Trophoblast cell (in vitro differentiated cells and primary cell): ENCODE data around the gene HES6.

Experiments used
- DNase-seq, 2 donors: peaks; one replicate each; pipeline ENCODE4 v3.0.0-alpha.2; 2016
- H2AFZ ChIP-seq: 2 replicates; pipeline ENCODE4 v1.6.1; 2013; ENCODE audit warnings: low read length, moderate library complexity, mild to moderate bottlenecking; ENCODE audit not compliant: insufficient read depth, poor library complexity
- H2AK5ac ChIP-seq: 2 replicates; pipeline ENCODE4 v1.6.1; 2013; ENCODE audit warnings: mild to moderate bottlenecking, low read length
- H2BK120ac ChIP-seq: 2 replicates; pipeline ENCODE4 v1.6.1; 2013; ENCODE audit warnings: low read length, mild to moderate bottlenecking, moderate library complexity; ENCODE audit not compliant: insufficient read depth, poor library complexity
- H2BK12ac ChIP-seq: 2 replicates; pipeline ENCODE4 v1.6.1; 2013; ENCODE audit warnings: mild to moderate bottlenecking, low read length, moderate library complexity
- H2BK5ac ChIP-seq: 2 replicates; pipeline ENCODE4 v1.6.1; 2013; ENCODE audit warnings: low read length, low read depth, moderate library complexity, mild to moderate bottlenecking; ENCODE audit not compliant: poor library complexity
- H3K14ac ChIP-seq: 2 replicates; pipeline ENCODE4 v1.6.1; 2013; ENCODE audit warnings: mild to moderate bottlenecking, low read length
- H3K18ac ChIP-seq: 2 replicates; pipeline ENCODE4 v1.6.1; 2013; ENCODE audit warnings: mild to moderate bottlenecking, low read length
- H3K23ac ChIP-seq: 2 replicates; pipeline ENCODE4 v1.6.1; 2013; ENCODE audit warnings: low read length
- H3K27ac ChIP-seq: 2 replicates; pipeline ENCODE4 v1.5.1; 2013; ENCODE audit warnings: low read depth, mild to moderate bottlenecking, inconsistent platforms, low read length, moderate library complexity
- H3K27me3 ChIP-seq: 2 replicates; pipeline ENCODE4 v1.6.1; 2013; ENCODE audit warnings: inconsistent platforms, mild to moderate bottlenecking, low read length, moderate library complexity; ENCODE audit not compliant: insufficient read depth
- H3K36me3 ChIP-seq, 2 experiments: 1 replicate in 1 of 2; 2 replicates in 1 of 2; pipeline ENCODE4 v1.6.1; 2013; ENCODE audit warnings: low read length in 2 of 2, mild to moderate bottlenecking in 2 of 2, moderate library complexity in 1 of 2; ENCODE audit not compliant: insufficient read depth in 2 of 2, control insufficient read depth in 1 of 2
- H3K4ac ChIP-seq: 2 replicates; pipeline ENCODE4 v1.6.1; 2013; ENCODE audit warnings: low read depth, mild to moderate bottlenecking, low read length, moderate library complexity
- H3K4me1 ChIP-seq, 2 experiments: 1 replicate in 1 of 2; 2 replicates in 1 of 2; pipeline ENCODE4 v1.6.1; 2013; ENCODE audit warnings: low read length in 2 of 2, mild to moderate bottlenecking in 2 of 2, moderate library complexity in 1 of 2; ENCODE audit not compliant: insufficient read depth in 2 of 2, control insufficient read depth in 1 of 2
- H3K4me2 ChIP-seq: 2 replicates; pipeline ENCODE4 v1.6.1; 2013; ENCODE audit warnings: inconsistent platforms, mild to moderate bottlenecking, low read length, moderate library complexity
- H3K4me3 ChIP-seq: 2 replicates; pipeline ENCODE4 v1.5.1; 2013; ENCODE audit warnings: mild to moderate bottlenecking, low read depth, low read length, inconsistent platforms
- H3K79me1 ChIP-seq: one replicate; pipeline ENCODE4 v1.6.1; 2013; ENCODE audit warnings: low read length
- H3K79me2 ChIP-seq: 2 replicates; pipeline ENCODE4 v1.6.1; 2013; ENCODE audit warnings: low read length, mild to moderate bottlenecking; ENCODE audit not compliant: control insufficient read depth, insufficient read depth, poor library complexity
- H3K9ac ChIP-seq: 2 replicates; pipeline ENCODE4 v1.6.1; 2013; ENCODE audit warnings: mild to moderate bottlenecking, low read length
- H3K9me3 ChIP-seq: 2 replicates; pipeline ENCODE4 v1.6.1; 2013; ENCODE audit warnings: low read depth, mild to moderate bottlenecking, control low read depth, inconsistent platforms, low read length; ENCODE audit not compliant: insufficient read depth
- H4K12ac ChIP-seq: 2 replicates; pipeline ENCODE4 v1.6.1; 2013; ENCODE audit warnings: low read depth, mild to moderate bottlenecking, low read length, moderate library complexity
- H4K8ac ChIP-seq: 2 replicates; pipeline ENCODE4 v1.6.1; 2013; ENCODE audit warnings: low read depth, mild to moderate bottlenecking, low read length, moderate library complexity
- H4K91ac ChIP-seq: one replicate; pipeline ENCODE4 v1.6.1; 2013; ENCODE audit warnings: low read depth, mild to moderate bottlenecking, low read length, moderate library complexity
- WGBS: extraction: QIAGEN DNeasy Blood & Tissue Kit; methylation state at CpG from one replicate; pipeline ENCODE4 v1.1.7; 2013; ENCODE audit warnings: missing lambda C conversion rate; ENCODE audit not compliant: insufficient read length, insufficient coverage; ENCODE audit errors: extremely low coverage; 5-methylcytosine and 5-hydroxymethylcytosine counted together

The HES6 gene

DNA sequence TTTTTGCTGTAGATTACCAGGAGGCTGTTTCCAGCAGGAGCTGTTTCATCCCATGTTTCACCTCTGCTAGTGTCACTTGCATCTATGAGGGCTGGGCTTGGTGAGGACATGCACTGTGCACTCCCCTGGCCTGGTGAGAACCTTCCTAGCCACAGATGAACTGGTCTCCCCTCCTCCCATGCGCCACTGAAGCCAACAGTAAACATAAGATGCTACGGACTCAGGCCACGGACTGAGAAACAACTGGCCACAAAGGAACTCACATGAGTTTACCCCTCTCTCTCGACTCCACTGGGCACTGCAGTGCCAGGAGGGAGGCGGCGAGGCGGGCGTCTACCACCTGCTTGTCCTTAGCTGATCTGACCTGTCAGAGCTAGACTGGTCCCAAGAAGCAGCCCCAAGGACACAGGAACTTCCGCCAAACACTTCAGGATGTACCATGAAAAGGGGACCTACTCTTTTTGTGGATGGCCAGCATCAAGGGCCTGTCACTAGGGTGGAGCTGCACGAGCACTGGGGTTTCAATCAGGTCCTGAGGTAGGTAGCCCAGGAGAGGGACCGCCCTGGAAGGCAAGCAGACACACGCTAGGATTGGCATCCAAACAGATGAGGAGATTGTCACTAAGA lies 22.8 kb upstream of the HES6 start:
- no peak overlapping the region for H2BK12ac ChIP-seq
- H3K9me3 ChIP-seq = no peaks in the 10 kb centered on the region
- no peak overlapping the region for H3K27ac ChIP-seq
- H3K4ac ChIP-seq = no peak overlapping the region
- peaks cover 0 to 2% of the 10 kb centered on the region in 2 experiments for H3K36me3 ChIP-seq
- no peak for DNase-seq
- no peak overlapping the region for H3K14ac ChIP-seq
- no peak overlapping the region for H2BK5ac ChIP-seq
- H4K8ac ChIP-seq = no peak overlapping the region
- H3K18ac ChIP-seq = no peak overlapping the region
- no CpG with 5 or more reads among the region's 12 CpGs for WGBS
- no peak overlapping the region for H3K4me2 ChIP-seq
- H3K9ac ChIP-seq = no peak overlapping the region
- no peak overlapping the region for H3K23ac ChIP-seq
- H3K79me2 ChIP-seq = no peaks in the 10 kb centered on the region
- no peak overlapping the region for H3K4me3 ChIP-seq
- H3K27me3 ChIP-seq = no peaks in the 10 kb centered on the region
- no peak overlapping the region for H4K12ac ChIP-seq
- no peak overlapping the region for H4K91ac ChIP-seq
- H2BK120ac ChIP-seq = no peak overlapping the region
- peaks cover 1% of the 10 kb centered on the region for H3K79me1 ChIP-seq
- no peak overlapping the region for H2AFZ ChIP-seq
- H3K4me1 ChIP-seq = peaks cover 6 to 13% of the 10 kb centered on the region in 2 experiments
- H2AK5ac ChIP-seq = no peak overlapping the region

- no peak overlapping the region for H4K8ac ChIP-seq
- peaks cover 4 to 7% of the 10 kb centered on the region in 2 experiments for H3K4me1 ChIP-seq
- DNase-seq = no peak
- H2BK120ac ChIP-seq = no peak overlapping the region
- H3K23ac ChIP-seq = no peak overlapping the region
- H3K4ac ChIP-seq = no peak overlapping the region
- no peaks in the 10 kb centered on the region for H3K79me2 ChIP-seq
- no peak overlapping the region for H4K91ac ChIP-seq
- no peak overlapping the region for H2BK12ac ChIP-seq
- H3K18ac ChIP-seq = no peak overlapping the region
- H3K4me3 ChIP-seq = no peak overlapping the region
- H3K9me3 ChIP-seq = no peaks in the 10 kb centered on the region
- H2AK5ac ChIP-seq = no peak overlapping the region
- H3K27ac ChIP-seq = no peak overlapping the region
- no peak overlapping the region for H2BK5ac ChIP-seq
- H3K4me2 ChIP-seq = no peak overlapping the region
- no CpG with 5 or more reads among the region's 16 CpGs for WGBS
- H3K36me3 ChIP-seq = peaks cover 0 to 2% of the 10 kb centered on the region in 2 experiments
- H2AFZ ChIP-seq = no peak overlapping the region
- H3K27me3 ChIP-seq = no peaks in the 10 kb centered on the region
- H3K14ac ChIP-seq = no peak overlapping the region
- no peak overlapping the region for H3K9ac ChIP-seq
- no peak overlapping the region for H4K12ac ChIP-seq
- no peaks in the 10 kb centered on the region for H3K79me1 ChIP-seq
Observed at GRCh38 chr2:238261718-238262375, 22.0 kb upstream of the HES6 start.

- no peaks in the 10 kb centered on the region for H3K9me3 ChIP-seq
- no peak overlapping the region for H3K27ac ChIP-seq
- no peak overlapping the region for H4K91ac ChIP-seq
- H3K4ac ChIP-seq = no peak overlapping the region
- no peak overlapping the region for H3K23ac ChIP-seq
- no peak for DNase-seq
- H4K12ac ChIP-seq = no peak overlapping the region
- no peak overlapping the region for H2BK120ac ChIP-seq
- H2AK5ac ChIP-seq = no peak overlapping the region
- no peak overlapping the region for H4K8ac ChIP-seq
- H3K18ac ChIP-seq = no peak overlapping the region
- H3K79me1 ChIP-seq = no peaks in the 10 kb centered on the region
- H3K4me1 ChIP-seq = peaks cover 4 to 7% of the 10 kb centered on the region in 2 experiments
- no peak overlapping the region for H2AFZ ChIP-seq
- no peak overlapping the region for H2BK12ac ChIP-seq
- H3K4me3 ChIP-seq = no peak overlapping the region
- no peak overlapping the region for H3K14ac ChIP-seq
- no peak overlapping the region for H3K9ac ChIP-seq
- no peaks in the 10 kb centered on the region for H3K27me3 ChIP-seq
- no CpG with 5 or more reads among the region's 18 CpGs for WGBS
- no peaks in the 10 kb centered on the region for H3K79me2 ChIP-seq
- no peak overlapping the region for H3K4me2 ChIP-seq
- peaks cover 0 to 2% of the 10 kb centered on the region in 2 experiments for H3K36me3 ChIP-seq
- H2BK5ac ChIP-seq = no peak overlapping the region
Observed at GRCh38 chr2:238260883-238261282, 21.0 kb upstream of the HES6 start.

- H2BK12ac ChIP-seq = no peak overlapping the region
- no peak overlapping the region for H3K18ac ChIP-seq
- H4K8ac ChIP-seq = no peak overlapping the region
- H2AK5ac ChIP-seq = no peak overlapping the region
- H3K4me1 ChIP-seq = peaks cover 4 to 7% of the 10 kb centered on the region in 2 experiments
- H2BK5ac ChIP-seq = no peak overlapping the region
- H3K14ac ChIP-seq = no peak overlapping the region
- H4K91ac ChIP-seq = no peak overlapping the region
- H3K9me3 ChIP-seq = no peaks in the 10 kb centered on the region
- H3K4me3 ChIP-seq = no peak overlapping the region
- no peak overlapping the region for H4K12ac ChIP-seq
- H3K4me2 ChIP-seq = no peak overlapping the region
- H3K23ac ChIP-seq = no peak overlapping the region
- H3K27me3 ChIP-seq = no peaks in the 10 kb centered on the region
- no peak for DNase-seq
- no CpG with 5 or more reads among the region's 21 CpGs for WGBS
- H2BK120ac ChIP-seq = no peak overlapping the region
- no peak overlapping the region for H2AFZ ChIP-seq
- H3K79me2 ChIP-seq = no peaks in the 10 kb centered on the region
- peaks cover 3 to 5% of the 10 kb centered on the region in 2 experiments for H3K36me3 ChIP-seq
- no peak overlapping the region for H3K27ac ChIP-seq
- no peak overlapping the region for H3K4ac ChIP-seq
- H3K79me1 ChIP-seq = no peaks in the 10 kb centered on the region
- H3K9ac ChIP-seq = no peak overlapping the region
Observed at GRCh38 chr2:238259061-238260020, 19.5 kb upstream of the HES6 start.
